WERI-Rb-1 (cell line): ENCODE measurements around the gene SEMA3D.

Experiments used
- DNase-seq: peaks from one replicate; pipeline ENCODE4 v3.0.0-alpha.2; 2020
- H3K27ac ChIP-seq: fragments of 250-450 bp; sonication (Bioruptor Pico); 2 replicates; pipeline ENCODE4 v1.5.1; 2020; ENCODE audit warnings: mild to moderate bottlenecking, moderate library complexity
- H3K27me3 ChIP-seq: fragments of 250-450 bp; sonication (Bioruptor Pico); 2 replicates; pipeline ENCODE4 v1.5.1; 2021; ENCODE audit warnings: mild to moderate bottlenecking, low read depth, moderate library complexity; ENCODE audit not compliant: insufficient read depth, severe bottlenecking
- H3K36me3 ChIP-seq: fragments of 250-450 bp; sonication (Bioruptor Pico); 2 replicates; pipeline ENCODE4 v1.5.1; 2020; ENCODE audit warnings: mild to moderate bottlenecking, moderate library complexity
- H3K4me3 ChIP-seq: 2 replicates; pipeline ENCODE4 v1.5.1; 2011; ENCODE audit warnings: low read depth, mild to moderate bottlenecking, control low read depth, low read length
- H3K9me3 ChIP-seq: fragments of 250-450 bp; sonication (Bioruptor Pico); 2 replicates; pipeline ENCODE4 v1.5.1; 2021; ENCODE audit warnings: mild to moderate bottlenecking, moderate library complexity; ENCODE audit not compliant: severe bottlenecking
- TF ChIP-seq, protein P1 (sequence below): IDR thresholded peaks from 2 replicates; pipeline ENCODE4 v1.5.1; 2011; ENCODE audit warnings: low read depth, mild to moderate bottlenecking, control low read depth, inconsistent platforms, low read length

SEMA3D gene

DNA sequence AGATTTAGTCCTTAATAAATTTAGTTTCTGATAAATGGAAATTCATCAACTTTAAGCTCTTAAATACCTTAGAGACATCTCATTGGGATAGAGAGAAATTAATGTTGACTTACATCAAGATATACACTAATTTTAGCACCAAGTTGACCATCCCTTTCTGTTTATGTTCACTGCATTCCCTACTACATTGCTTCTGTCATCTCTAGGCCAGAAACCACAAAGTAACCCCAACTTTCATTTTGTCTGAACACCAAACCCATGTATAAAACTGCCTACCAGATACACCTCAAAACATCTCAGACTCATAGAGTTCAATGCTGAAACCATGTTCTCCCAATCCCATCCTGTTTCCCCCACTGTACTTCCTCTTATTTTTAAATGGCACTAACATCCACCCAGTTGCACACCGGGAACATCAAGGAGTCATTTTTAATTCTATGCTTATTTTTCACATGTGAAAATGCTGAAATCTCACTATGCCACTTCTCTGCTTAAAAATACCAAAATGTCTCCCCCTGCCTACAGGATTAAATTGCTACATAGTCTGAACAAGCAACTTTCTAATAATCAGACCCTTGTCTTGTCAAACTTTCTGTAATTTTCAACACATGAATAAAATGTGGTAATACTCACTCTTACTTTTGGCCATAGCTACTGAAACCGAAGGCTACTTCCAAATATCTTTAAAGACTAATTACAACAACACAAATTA, 201.6 kb downstream of the SEMA3D start:
- H3K9me3 ChIP-seq: no peaks in the 10 kb centered on the region
- TF ChIP-seq, protein P1, sequence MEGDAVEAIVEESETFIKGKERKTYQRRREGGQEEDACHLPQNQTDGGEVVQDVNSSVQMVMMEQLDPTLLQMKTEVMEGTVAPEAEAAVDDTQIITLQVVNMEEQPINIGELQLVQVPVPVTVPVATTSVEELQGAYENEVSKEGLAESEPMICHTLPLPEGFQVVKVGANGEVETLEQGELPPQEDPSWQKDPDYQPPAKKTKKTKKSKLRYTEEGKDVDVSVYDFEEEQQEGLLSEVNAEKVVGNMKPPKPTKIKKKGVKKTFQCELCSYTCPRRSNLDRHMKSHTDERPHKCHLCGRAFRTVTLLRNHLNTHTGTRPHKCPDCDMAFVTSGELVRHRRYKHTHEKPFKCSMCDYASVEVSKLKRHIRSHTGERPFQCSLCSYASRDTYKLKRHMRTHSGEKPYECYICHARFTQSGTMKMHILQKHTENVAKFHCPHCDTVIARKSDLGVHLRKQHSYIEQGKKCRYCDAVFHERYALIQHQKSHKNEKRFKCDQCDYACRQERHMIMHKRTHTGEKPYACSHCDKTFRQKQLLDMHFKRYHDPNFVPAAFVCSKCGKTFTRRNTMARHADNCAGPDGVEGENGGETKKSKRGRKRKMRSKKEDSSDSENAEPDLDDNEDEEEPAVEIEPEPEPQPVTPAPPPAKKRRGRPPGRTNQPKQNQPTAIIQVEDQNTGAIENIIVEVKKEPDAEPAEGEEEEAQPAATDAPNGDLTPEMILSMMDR: no peak
- H3K36me3 ChIP-seq: no peaks in the 10 kb centered on the region
- H3K4me3 ChIP-seq: no peak overlapping the region
- H3K27me3 ChIP-seq: no peaks in the 10 kb centered on the region
- H3K27ac ChIP-seq: no peak overlapping the region
- DNase-seq: no peak

DNA sequence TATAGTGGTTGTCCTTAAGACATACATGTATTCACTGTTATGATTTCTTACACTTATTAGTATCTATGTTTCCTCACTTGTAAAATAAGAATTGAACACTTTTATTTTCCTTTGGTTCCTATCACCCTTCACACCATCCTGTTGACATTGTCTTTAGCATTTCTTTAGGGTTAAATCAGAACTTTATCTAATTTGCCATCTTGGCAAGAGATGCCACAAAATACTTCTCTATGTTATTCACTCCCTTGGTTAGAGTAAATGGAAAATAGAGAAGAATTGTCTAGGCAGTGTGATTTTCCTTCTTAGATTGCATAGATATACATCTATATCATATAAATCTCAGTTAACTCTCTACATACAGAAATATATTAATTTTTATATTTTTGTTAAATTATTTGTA, 204.7 kb downstream of the SEMA3D start:
- H3K27ac ChIP-seq: no peak overlapping the region
- TF ChIP-seq, protein P1: no peak

DNA sequence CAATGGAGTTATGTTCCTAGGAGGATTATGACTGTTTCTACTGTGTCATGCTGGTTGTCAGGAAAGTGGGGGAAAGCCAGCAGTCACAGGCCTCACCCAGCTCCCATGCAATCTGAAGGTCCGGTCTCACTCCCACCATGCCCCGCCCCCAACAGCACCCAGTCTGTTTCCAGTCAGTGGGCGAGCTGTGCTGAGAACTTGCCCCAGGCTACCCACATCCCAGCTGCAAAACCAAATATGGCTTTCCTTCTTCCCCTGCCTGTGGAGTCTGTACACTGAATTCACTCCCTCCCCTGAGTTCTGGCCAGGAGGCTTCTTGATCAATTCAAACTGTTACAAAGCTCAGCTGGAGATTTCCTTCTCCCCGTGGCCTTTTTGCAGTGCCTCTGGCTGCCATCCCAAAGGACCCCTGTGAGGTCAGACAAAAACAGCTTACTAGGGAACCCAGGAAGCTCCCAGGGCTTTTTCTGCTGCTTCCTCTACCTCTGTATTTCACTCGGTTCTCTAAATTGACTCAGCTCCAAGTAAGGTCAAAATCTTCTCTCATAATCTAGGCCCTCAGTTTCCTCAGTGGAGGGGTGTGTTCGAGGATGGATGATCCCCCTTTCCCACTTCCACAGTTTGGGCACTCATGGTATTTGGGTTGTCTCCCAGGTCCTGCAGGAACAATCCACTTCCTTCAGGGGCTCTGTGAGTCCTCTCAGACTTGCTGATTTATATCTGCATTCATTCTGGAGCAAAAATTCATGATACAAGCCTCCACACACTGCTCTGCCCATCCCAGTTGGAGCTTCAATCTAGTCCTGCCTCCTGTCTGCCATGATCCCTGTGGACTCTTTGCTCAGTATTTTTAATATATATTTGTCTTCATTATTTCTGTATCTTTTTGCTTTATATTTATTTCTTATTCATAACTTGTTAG, 205.5 kb downstream of the SEMA3D start:
- DNase-seq: no peak
- Histone ChIP-seq H3K4me3 (no peak overlapping the region), H3K9me3 (no peaks in the 10 kb centered on the region), H3K27me3 (no peaks in the 10 kb centered on the region), H3K36me3 (no peaks in the 10 kb centered on the region), H3K27ac (no peak overlapping the region)
- TF ChIP-seq, protein P1: no peak

More for the DNA sequence above, 204.7 kb downstream of the SEMA3D start:
- H3K36me3 ChIP-seq: no peaks in the 10 kb centered on the region
- no peak overlapping the region for H3K4me3 ChIP-seq
- no peaks in the 10 kb centered on the region for H3K27me3 ChIP-seq
- no peak for DNase-seq
- no peaks in the 10 kb centered on the region for H3K9me3 ChIP-seq

DNA sequence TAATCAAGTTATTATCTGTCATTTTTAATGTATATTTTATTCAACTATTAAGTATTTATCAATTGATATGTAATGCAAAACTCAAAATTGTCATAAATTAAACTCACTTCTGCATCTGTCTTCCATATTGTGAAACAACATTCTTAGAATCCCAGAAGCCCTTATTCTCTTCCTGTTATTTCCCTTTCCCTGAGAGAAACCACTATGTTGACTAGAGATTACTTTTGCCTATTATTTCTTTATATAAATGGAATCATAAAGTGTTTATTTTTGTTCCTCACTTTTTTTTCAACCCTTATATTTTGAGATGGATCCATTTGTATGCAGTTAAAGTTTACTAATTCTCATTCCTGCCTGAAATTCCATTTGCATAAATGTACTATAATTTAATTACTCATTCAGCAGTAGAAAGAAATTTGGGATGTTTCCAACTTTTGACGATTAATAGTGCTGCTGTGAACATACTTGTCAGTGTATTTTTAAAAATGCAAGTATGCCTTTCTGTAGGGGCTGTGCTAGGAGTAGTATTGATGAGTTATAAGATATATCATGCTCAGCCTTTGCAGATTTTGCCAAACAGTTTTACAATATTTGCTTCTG, 211.2 kb downstream of the SEMA3D start:
- no peaks in the 10 kb centered on the region for H3K36me3 ChIP-seq
- TF ChIP-seq, protein P1: no peak
- no peak overlapping the region for H3K27ac ChIP-seq
- H3K4me3 ChIP-seq: no peak overlapping the region
- H3K27me3 ChIP-seq: no peaks in the 10 kb centered on the region
- no peaks in the 10 kb centered on the region for H3K9me3 ChIP-seq
- no peak for DNase-seq

DNA sequence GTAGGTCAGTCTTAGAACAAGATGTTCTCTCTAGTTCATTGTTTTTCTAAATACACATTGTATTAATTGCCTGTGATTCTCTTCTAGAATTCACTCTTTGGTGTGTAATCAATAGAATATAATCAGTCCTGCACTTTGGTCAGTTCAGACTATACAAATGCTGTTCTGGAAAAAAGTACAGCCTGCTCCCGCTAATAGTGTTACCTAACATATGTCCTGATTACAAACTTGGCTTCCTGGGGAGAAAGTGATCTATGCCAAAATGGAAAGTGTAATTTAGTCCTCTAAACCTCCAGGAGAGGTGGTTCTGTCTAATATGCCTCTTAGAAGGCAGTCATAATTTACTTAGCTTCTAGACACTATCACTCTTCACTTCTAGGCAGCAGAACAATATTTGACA, 215.5 kb downstream of the SEMA3D start:
- no peaks in the 10 kb centered on the region for H3K9me3 ChIP-seq
- TF ChIP-seq, protein P1: no peak
- H3K27me3 ChIP-seq: no peaks in the 10 kb centered on the region
- no peak overlapping the region for H3K27ac ChIP-seq
- no peak overlapping the region for H3K4me3 ChIP-seq
- no peaks in the 10 kb centered on the region for H3K36me3 ChIP-seq
- no peak for DNase-seq
